Activated CD4-positive, alpha-beta T cell treated with anti-CD3 and anti-CD28 coated beads for 36 hours (primary cell): ENCODE measurements around the gene RUSC1. TPM values are rescaled to one million over a fixed set of nuclear protein-coding genes. Genes with fewer than 3 reads are reported as not detected.

Experiments used
- ATAC-seq: fragments of 200-7000 bp; cut with Tn5 transposase; one replicate; pipeline ENCODE4 v1.10.0; 2021; ENCODE audit warnings: mild to moderate bottlenecking, moderate library complexity
- CTCF ChIA-PET: fragments of 350-600 bp; sonication (Branson Sonifier 250); formaldehyde crosslinking; loops from one replicate; lab custom pipeline; 2021; ENCODE audit warnings: antibody characterized with exemption; lab: Charles Lee
- POLR2A ChIA-PET: fragments of 350-600 bp; sonication (Branson Sonifier 250); formaldehyde crosslinking; loops from one replicate; lab custom pipeline; 2021; ENCODE audit warnings: antibody characterized with exemption, inconsistent platforms; lab: Charles Lee
- DNase-seq: peaks from one replicate; pipeline ENCODE4 v3.0.0-alpha.2; 2020
- H3K27ac Mint-ChIP-seq: one replicate; pipeline ENCODE4 v1.8.0; 2021; ENCODE audit warnings: mixed read lengths
- H3K27me3 Mint-ChIP-seq: one replicate; pipeline ENCODE4 v1.8.0; 2021; ENCODE audit warnings: mixed read lengths
- H3K36me3 Mint-ChIP-seq: one replicate; pipeline ENCODE4 v1.8.0; 2021; ENCODE audit warnings: low read depth, mixed read lengths
- H3K4me1 Mint-ChIP-seq: one replicate; pipeline ENCODE4 v1.8.0; 2021; ENCODE audit warnings: mixed read lengths
- H3K4me3 Mint-ChIP-seq: one replicate; pipeline ENCODE4 v1.8.0; 2021; ENCODE audit warnings: mild to moderate bottlenecking, moderate library complexity, mixed read lengths
- H3K9me3 Mint-ChIP-seq: one replicate; pipeline ENCODE4 v1.8.0; 2021; ENCODE audit warnings: low read depth, mixed read lengths
- intact Hi-C, 2 experiments: fragments of 100-400 bp; cut with DNase I in 1 of 2; cut with micrococcal nuclease in 1 of 2; formaldehyde crosslinking; loops; one replicate each; pipeline versions ENCODE4 v1.14.2 to v1.15.1; 2022 to 2024; cut with DNase I, micrococcal nuclease
- total RNA-seq, 2 experiments: library from RNA; stranded (reverse); gene quantifications; one replicate each; pipeline ENCODE4 v1.2.3, GENCODE V29; 2021

Gene RUSC1, protein sequence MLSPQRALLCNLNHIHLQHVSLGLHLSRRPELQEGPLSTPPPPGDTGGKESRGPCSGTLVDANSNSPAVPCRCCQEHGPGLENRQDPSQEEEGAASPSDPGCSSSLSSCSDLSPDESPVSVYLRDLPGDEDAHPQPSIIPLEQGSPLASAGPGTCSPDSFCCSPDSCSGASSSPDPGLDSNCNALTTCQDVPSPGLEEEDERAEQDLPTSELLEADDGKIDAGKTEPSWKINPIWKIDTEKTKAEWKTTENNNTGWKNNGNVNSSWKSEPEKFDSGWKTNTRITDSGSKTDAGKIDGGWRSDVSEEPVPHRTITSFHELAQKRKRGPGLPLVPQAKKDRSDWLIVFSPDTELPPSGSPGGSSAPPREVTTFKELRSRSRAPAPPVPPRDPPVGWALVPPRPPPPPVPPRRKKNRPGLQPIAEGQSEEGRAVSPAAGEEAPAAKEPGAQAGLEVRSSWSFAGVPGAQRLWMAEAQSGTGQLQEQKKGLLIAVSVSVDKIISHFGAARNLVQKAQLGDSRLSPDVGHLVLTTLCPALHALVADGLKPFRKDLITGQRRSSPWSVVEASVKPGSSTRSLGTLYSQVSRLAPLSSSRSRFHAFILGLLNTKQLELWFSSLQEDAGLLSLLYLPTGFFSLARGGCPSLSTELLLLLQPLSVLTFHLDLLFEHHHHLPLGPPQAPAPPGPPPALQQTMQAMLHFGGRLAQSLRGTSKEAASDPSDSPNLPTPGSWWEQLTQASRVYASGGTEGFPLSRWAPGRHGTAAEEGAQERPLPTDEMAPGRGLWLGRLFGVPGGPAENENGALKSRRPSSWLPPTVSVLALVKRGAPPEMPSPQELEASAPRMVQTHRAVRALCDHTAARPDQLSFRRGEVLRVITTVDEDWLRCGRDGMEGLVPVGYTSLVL
- total RNA-seq = 10 to 100 TPM; 21.3 to 22.2 TPM

DNA sequence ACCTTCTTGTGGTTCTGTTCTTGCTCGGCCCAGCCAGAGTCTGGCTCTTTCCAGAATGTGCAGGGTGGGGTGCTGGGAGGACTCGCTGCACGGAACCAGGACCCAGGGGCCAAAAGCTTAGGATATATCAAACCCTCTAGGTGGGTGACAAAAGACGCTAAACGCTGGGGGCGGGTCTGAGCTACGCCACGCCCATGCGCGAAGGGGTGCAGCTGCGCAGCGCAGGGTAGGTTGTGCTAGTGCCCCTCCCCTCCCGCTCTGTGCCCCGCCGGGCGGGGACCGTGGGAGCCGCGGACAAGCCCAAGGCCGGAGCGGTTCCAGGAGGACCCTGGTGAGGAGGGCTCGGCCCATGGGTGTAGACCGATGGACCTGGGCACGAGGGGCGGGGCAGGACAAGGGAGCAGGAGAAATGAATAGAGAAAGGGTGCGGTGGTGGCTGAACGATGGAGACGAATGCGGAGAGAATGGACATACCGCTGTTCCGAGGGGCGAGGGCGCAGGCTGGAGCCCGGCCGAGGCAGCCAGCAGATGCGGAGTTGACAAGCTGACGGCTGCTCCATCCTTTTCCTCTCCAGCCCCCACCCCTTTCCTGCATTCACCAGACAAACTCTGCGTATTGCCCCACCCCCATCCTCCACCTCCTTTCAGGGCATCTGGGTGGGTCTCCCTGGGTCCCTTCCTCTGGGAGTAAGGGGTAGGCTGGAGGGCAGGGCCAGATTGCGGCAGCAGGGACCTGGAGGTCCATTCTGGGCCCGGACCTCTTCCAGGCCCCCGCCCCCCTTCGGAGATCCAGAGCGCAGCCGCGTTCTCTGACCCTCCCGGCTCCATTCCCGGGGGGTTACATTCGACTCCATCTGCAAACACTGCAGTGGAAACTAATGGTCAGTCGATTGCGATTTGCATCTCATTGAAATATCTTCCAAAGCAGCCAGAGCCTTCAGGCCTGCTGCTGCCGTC is at the start of gene RUSC1:
Gene RUSC1, plus strand, starts transcription at position 234 of the 957 bp plus-strand sequence. CDS start 880 bp downstream, outside the sequence.
- Mint-ChIP-seq H3K27ac (no peak within 1 kb of the TSS), H3K27me3 (no peaks in the 10 kb centered on the region), H3K9me3 (no peaks in the 10 kb centered on the region), H3K4me3 (peak within 1 kb of the TSS; percentile 76), H3K4me1 (peaks cover 39% of the 10 kb centered on the region), H3K36me3 (peaks cover 28% of the 10 kb centered on the region)
- ATAC-seq (peak; percentile 51), DNase-seq (peak; percentile 89)
- ChIA-PET POLR2A (no interaction called here), CTCF (interaction anchor here (0.6 to 6.1 kb wide), 15 partner anchors 10 to 1329 kb away, joined by 3 to 79 read pairs (median 3); partner anchors contain the start of genes CLK2, FDPS and KRTCAP2)
- intact Hi-C loops = loop anchor here (5.0 to 10.0 kb wide), 7 partner anchors 114 to 656 kb away; partner anchors contain the start of genes ARHGEF2 (in 1 of the 2), DAP3 (in 1 of the 2), MTX1 (in 1 of the 2) and SLC50A1 (in 1 of the 2)

DNA sequence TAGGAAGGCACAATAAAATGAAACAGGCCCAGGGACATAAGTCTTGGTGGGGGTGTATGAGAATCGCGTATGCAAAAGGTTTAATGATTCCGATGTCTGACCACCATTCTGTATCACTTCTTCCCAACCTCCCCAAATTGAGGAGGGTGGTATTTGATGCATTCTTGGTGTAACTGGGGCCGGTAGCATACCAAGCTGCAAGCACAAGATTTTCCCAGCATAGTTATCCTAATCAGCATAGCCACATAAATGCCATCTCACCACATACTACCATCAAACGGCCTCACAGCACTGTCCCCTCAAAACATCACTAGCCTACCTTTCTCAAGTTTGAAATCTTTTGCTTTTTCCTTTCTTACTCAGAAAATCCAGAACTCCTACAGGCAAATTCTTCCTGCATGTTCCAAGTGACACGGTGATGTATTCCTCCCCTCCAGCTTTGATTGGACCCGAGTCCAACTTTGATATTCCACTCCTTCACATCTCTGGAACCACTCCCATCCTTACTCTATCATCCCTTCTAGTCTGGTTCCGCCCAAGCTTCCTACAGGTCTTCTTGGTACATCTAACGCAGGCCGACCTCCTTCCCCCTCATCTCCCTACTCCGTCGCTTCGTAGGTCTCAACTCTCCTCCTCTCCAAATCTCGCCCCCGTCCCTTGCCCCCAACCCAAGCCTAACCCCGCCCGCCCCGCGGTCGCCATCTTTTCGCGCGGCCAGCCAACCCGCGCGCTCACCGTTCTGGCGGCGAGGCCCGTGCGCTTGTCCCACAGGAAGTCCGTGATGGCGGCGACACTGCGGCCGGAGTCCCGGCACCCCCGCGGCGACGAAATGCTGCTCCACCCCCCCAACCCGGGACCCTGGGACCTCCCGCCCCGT is 48.0 kb upstream of the RUSC1 start:
- ChIA-PET POLR2A (interaction anchor here (0.5 to 2.3 kb wide), 12 partner anchors 9 to 290 kb away, joined by 3 to 10 read pairs (median 4); partner anchors contain the start of genes ASH1L, ENTREP3, FDPS and KRTCAP2), CTCF (interaction anchor here (0.9 to 5.6 kb wide), 8 partner anchors 10 to 100 kb away, joined by 3 to 34 read pairs (median 4); partner anchors contain the start of genes KRTCAP2, RUSC1 and SCAMP3)
- peak; percentile 45 for ATAC-seq
- Mint-ChIP-seq H3K9me3 (no peaks in the 10 kb centered on the region), H3K4me3 (peak overlapping the region; percentile 91), H3K27me3 (no peaks in the 10 kb centered on the region), H3K36me3 (peaks cover 45% of the 10 kb centered on the region), H3K27ac (peak overlapping the region; percentile 90), H3K4me1 (peaks cover 40% of the 10 kb centered on the region)
- DNase-seq = no peak
- intact Hi-C loops = loop anchor here (1.0 to 2.0 kb wide), 9 partner anchors 10 to 585 kb away; partner anchors contain the start of genes SCAMP3 (in 2 of the 2), ENTREP3 (in 1 of the 2), FDPS (in 1 of the 2) and GON4L (in 1 of the 2)

DNA sequence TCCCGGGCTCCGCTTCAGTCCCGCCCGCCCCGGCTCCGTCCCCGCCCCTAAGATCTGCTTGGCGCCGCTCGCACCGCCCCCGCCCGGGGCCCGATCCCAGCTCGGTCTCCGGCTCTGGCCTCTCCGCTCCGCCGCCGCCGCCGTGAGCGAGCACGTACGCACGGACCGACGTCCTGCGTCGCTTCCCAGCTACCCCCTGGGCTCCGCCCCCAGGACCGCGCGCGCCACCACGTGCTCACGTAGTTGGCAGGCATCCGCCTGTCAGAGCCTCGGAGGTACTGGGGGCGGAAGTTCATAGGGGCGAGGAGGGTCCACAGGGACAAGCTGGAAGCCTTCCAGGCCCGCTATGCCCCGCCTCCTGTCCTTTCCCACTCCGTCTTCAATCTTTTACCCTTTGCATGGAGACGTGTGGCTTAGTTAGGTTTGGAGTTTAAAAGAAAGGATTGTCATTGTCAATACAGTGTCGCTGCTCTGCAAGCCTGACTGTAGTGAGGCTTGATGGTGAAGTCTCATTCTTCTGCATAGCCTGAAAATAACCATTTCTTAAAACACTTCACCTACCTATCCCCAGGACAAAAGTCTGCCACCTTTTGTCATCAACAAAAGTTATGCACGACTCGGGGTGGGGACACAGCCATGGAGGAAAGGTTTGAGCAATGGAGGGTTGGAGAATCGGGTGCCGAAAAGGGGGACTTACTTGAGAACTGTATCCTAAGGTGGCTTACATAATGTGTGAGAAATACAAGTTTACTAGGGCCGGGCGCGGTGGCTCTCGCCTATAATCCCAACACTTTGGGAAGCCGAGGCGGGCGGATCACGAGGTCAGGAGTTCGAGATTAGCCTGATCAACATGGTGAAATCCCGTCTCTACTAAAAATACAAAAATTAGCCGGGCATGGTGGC is 47.1 kb upstream of the RUSC1 start, which contains the start of gene CLK2:
Gene CLK2, minus strand, starts transcription at position 162 of the 903 bp plus-strand sequence. CDS start 2,527 bp downstream, outside the sequence.
- intact Hi-C loops = loop anchor here (1.0 to 2.0 kb wide), 9 partner anchors 11 to 584 kb away; partner anchors contain the start of genes SCAMP3 (in 2 of the 2), ENTREP3 (in 1 of the 2), FDPS (in 1 of the 2) and GON4L (in 1 of the 2)
- H3K4me3 Mint-ChIP-seq = peak within 1 kb of the TSS; percentile 91

DNA sequence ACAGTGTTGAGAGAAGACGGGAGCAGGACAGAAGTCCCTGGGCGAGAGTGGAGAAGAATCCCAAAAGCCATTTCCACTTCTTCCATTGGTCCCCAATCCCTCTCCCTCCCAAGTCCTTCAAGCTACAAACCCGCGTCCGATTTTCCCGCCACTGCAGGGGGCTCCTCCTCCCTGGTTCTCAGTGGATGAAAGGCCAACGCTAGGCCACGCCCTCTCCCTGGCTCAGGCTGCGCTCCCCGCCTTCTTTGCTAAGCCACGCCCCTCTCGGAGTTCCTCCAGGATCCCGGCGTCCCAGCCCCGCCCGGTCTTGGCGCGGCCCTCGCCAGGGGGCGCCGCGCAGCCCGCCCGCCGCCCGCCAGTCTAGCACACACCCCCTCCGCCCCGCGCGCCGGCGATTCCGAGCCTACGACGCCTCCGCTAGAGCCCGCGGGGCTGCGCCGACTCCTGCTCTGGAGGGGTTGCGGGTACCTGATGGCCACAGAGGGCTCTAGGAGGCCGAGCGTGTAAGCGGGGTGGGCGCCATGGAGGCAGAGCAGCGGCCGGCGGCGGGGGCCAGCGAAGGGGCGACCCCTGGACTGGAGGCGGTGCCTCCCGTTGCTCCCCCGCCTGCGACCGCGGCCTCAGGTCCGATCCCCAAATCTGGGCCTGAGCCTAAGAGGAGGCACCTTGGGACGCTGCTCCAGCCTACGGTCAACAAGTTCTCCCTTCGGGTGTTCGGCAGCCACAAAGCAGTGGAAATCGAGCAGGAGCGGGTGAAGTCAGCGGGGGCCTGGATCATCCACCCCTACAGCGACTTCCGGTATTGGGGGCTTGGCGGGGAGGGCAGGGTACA is 43.4 kb upstream of the RUSC1 start, which contains the start of gene HCN3:
Gene HCN3, plus strand, starts transcription at position 394 of the 832 bp plus-strand sequence. Its CDS starts 128 bp downstream, at position 522.
- ATAC-seq = peak; percentile 68
- peak within 1 kb of the TSS; percentile 63 for H3K4me3 Mint-ChIP-seq
- no peak within 1 kb of the TSS for H3K27ac Mint-ChIP-seq
- POLR2A ChIA-PET = interaction anchor here (0.6 kb wide), 2 partner anchors 35 to 46 kb away, joined by 3 read pairs; no protein-coding TSS in a partner anchor
- intact Hi-C loops = loop anchor here (1.0 to 5.0 kb wide), 9 partner anchors 22 to 700 kb away; partner anchors contain the start of genes FDPS (in 2 of the 2), ARHGEF2 (in 1 of the 2), ASH1L (in 1 of the 2) and DAP3 (in 1 of the 2)
- peaks cover 31% of the 10 kb centered on the region for H3K4me1 Mint-ChIP-seq
- no peaks in the 10 kb centered on the region for H3K9me3 Mint-ChIP-seq
- peak; percentile 97 for DNase-seq
- no peaks in the 10 kb centered on the region for H3K27me3 Mint-ChIP-seq
- H3K36me3 Mint-ChIP-seq = peaks cover 7% of the 10 kb centered on the region
- CTCF ChIA-PET = interaction anchor here (0.5 to 2.1 kb wide), 11 partner anchors 28 to 554 kb away, joined by 3 to 15 read pairs (median 4); partner anchors contain the start of genes FDPS, KRTCAP2 and THBS3

More for the DNA sequence above, 47.1 kb upstream of the RUSC1 start, which contains the start of gene CLK2:
- Mint-ChIP-seq H3K4me1 (peaks cover 45% of the 10 kb centered on the region), H3K27me3 (no peaks in the 10 kb centered on the region), H3K27ac (peak within 1 kb of the TSS; percentile 90), H3K36me3 (peaks cover 36% of the 10 kb centered on the region), H3K9me3 (no peaks in the 10 kb centered on the region)
- ChIA-PET CTCF (interaction anchor here (0.6 to 5.6 kb wide), 9 partner anchors 11 to 298 kb away, joined by 3 to 34 read pairs (median 4); partner anchors contain the start of genes KRTCAP2, RUSC1 and SCAMP3), POLR2A (interaction anchor here (0.6 to 2.3 kb wide), 11 partner anchors 10 to 290 kb away, joined by 3 to 10 read pairs (median 4); partner anchors contain the start of genes ASH1L, ENTREP3, FDPS and KRTCAP2)
- ATAC-seq (peak; percentile 90), DNase-seq (peak; percentile 99)

DNA sequence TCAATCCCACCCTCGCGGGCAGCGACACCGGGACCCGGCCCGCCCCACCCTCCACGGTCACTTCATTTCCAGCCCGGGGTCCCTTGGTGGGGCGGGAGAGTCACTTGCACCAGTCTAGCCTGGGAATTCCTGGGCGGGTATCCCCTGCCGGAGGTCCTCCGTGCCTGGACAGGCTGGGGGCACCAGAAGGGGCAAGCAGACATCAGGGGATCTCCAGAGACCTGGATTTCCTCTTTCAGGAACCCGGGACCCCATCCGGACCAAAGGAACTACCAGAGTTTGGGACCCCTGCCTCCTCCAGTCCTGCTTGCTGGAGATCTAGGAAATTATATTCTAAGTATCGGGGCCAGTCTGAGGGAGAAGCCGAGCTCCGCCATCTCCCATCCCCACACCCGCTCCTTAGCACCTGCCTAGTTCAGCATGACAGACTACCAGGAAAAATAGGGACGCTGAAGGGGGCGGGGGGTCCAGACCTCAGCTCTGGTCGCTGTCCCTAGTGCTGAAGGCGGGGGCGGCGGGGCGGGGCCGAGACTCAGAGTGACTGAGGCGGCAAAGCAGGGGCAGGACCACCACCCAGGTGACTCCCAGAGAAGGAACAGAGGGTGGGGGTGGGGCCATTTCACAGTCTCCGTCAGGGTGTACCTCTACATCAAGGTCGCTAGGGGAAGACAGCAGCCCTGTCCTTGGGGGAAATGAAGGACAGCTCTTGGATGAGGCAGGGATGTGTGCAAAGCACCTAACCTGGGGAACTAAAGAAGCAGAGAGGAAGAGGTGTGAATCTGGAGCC is 42.6 kb upstream of the RUSC1 start:
- intact Hi-C loops = loop anchor here (1.0 to 5.0 kb wide), 11 partner anchors 16 to 699 kb away; partner anchors contain the start of genes FDPS (in 2 of the 2), ARHGEF2 (in 1 of the 2), ASH1L (in 1 of the 2) and DAP3 (in 1 of the 2)
- peaks cover 24% of the 10 kb centered on the region for H3K4me1 Mint-ChIP-seq

DNA sequence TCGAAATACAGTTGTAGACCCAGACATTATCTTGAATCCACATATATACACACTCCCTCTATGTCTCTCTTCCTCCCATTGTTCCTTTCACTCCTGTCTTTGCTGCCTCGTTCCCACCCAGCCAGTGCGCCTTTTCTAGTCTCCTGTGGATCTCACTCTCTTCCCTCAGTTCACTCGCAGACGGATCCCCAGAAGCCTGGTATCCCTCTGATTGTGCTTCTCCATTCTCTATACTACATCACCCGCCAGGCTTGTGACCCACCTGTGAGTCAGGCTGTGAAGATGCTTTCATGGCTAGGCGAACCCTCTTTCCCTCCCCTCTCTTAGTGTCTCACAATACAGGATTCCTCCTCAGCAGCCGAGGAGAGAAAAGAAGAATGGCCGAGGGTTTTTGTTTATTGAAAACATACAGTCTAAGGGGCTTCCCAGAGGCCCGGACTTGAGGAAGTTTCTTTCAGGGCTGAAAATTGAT is 42.0 kb upstream of the RUSC1 start:
- no peak overlapping the region for H3K27ac Mint-ChIP-seq
- H3K36me3 Mint-ChIP-seq = no peaks in the 10 kb centered on the region
- DNase-seq (no peak), ATAC-seq (no peak)
- POLR2A ChIA-PET = no interaction called here
- H3K4me3 Mint-ChIP-seq = no peak overlapping the region
- H3K4me1 Mint-ChIP-seq = peaks cover 21% of the 10 kb centered on the region
- CTCF ChIA-PET = interaction anchor here (0.6 to 2.7 kb wide), 8 partner anchors 9 to 1262 kb away, joined by 3 to 15 read pairs (median 5); partner anchors contain the start of gene FDPS
- intact Hi-C loops = loop anchor here (1.0 to 5.0 kb wide), 4 partner anchors 16 to 699 kb away; partner anchors contain the start of genes ARHGEF2 (in 1 of the 2), DAP3 (in 1 of the 2), MSTO1 (in 1 of the 2) and SCAMP3 (in 1 of the 2)
- H3K27me3 Mint-ChIP-seq = no peaks in the 10 kb centered on the region
- H3K9me3 Mint-ChIP-seq = no peaks in the 10 kb centered on the region

More for the DNA sequence above, 42.6 kb upstream of the RUSC1 start:
- Mint-ChIP-seq H3K27me3 (no peaks in the 10 kb centered on the region), H3K36me3 (no peaks in the 10 kb centered on the region), H3K27ac (no peak overlapping the region), H3K4me3 (peak overlapping the region; percentile 63), H3K9me3 (no peaks in the 10 kb centered on the region)
- ChIA-PET POLR2A (interaction anchor here (0.5 to 0.6 kb wide), 2 partner anchors 45 to 1188 kb away, joined by 3 read pairs; no protein-coding TSS in a partner anchor), CTCF (interaction anchor here (0.5 to 2.7 kb wide), 10 partner anchors 8 to 1262 kb away, joined by 3 to 15 read pairs (median 3); partner anchors contain the start of genes FDPS and THBS3)
- peak; percentile 91 for DNase-seq
- ATAC-seq = peak; percentile 48
